Breast epithelium (tissue), 3 donors: Measurements from ENCODE around the gene ASB8.

Experiments used
- POLR2A ChIP-seq: fragments of 450-650 bp; IDR thresholded peaks from one replicate; pipeline ENCODE4 v1.6.1; 2016; ENCODE audit warnings: antibody characterized with exemption, mild to moderate bottlenecking, moderate library complexity
- TF ChIP-seq, protein P1 (sequence below), 3 donors: fragments of 450-650 bp; IDR thresholded peaks; one replicate each; pipeline ENCODE4 v1.5.1; 2016 to 2017; ENCODE audit warnings: antibody characterized with exemption in 3 of 3, mild to moderate bottlenecking in 3 of 3, moderate library complexity in 3 of 3

DNA sequence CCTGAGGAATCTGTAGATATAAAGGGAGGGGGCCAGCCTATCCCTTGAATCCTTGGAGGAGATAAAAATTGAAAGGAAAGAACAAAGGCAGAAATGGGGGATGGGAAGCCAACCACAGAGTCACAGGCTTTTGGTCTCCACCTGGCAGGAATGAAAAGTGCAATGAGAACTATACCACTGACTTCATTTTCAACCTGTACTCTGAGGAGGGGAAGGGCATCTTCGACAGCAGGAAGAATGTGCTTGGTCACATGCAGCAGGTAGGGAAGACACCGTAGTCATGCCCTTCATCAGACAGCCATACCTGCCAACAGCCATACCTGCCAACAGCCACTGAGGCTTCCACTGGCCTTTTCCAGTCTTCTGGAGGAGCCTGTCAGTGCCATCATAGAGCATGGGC is 13.4 kb downstream of the ASB8 start:
- TF ChIP-seq, protein P1, sequence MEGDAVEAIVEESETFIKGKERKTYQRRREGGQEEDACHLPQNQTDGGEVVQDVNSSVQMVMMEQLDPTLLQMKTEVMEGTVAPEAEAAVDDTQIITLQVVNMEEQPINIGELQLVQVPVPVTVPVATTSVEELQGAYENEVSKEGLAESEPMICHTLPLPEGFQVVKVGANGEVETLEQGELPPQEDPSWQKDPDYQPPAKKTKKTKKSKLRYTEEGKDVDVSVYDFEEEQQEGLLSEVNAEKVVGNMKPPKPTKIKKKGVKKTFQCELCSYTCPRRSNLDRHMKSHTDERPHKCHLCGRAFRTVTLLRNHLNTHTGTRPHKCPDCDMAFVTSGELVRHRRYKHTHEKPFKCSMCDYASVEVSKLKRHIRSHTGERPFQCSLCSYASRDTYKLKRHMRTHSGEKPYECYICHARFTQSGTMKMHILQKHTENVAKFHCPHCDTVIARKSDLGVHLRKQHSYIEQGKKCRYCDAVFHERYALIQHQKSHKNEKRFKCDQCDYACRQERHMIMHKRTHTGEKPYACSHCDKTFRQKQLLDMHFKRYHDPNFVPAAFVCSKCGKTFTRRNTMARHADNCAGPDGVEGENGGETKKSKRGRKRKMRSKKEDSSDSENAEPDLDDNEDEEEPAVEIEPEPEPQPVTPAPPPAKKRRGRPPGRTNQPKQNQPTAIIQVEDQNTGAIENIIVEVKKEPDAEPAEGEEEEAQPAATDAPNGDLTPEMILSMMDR (IDR thresholded peaks at IDR 0.05), result no peak
- no peak for TF ChIP-seq POLR2A
